ENCODE data around the gene LHX5. TPM values are rescaled to one million over a fixed set of nuclear protein-coding genes. Genes with fewer than 3 reads are reported as not detected.

Gene LHX5
- total RNA-seq, 4 donors from 2014 or later: not detected

DNA sequence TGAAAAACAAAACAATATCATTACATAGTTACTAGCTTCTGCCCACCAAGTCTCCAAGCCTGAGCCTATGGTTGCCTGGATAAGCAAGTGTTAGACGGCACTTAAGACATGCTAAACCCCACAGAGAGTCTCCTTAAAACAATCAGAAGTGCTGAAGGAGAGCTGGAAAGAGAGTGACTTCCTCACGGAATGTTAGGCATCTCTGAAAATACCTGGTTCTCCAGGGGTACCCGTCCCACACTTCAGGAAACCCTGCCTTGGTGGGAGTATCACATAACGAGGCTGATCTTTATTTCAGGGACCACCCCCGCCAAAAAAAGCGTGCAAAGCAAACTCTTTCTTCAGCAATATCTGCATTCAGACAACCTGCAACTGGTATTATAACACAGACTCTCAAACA is 18.3 kb downstream of the LHX5 start:
- H3K4me3 ChIP-seq (ENCODE audit: low read depth, poor library complexity, severe bottlenecking): no peak overlapping the region
- no peak for DNase-seq (ENCODE audit: low spot score in 2 of 2)
- TF ChIP-seq, protein P1, sequence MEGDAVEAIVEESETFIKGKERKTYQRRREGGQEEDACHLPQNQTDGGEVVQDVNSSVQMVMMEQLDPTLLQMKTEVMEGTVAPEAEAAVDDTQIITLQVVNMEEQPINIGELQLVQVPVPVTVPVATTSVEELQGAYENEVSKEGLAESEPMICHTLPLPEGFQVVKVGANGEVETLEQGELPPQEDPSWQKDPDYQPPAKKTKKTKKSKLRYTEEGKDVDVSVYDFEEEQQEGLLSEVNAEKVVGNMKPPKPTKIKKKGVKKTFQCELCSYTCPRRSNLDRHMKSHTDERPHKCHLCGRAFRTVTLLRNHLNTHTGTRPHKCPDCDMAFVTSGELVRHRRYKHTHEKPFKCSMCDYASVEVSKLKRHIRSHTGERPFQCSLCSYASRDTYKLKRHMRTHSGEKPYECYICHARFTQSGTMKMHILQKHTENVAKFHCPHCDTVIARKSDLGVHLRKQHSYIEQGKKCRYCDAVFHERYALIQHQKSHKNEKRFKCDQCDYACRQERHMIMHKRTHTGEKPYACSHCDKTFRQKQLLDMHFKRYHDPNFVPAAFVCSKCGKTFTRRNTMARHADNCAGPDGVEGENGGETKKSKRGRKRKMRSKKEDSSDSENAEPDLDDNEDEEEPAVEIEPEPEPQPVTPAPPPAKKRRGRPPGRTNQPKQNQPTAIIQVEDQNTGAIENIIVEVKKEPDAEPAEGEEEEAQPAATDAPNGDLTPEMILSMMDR (IDR thresholded peaks at IDR 0.05): no peak
- TF ChIP-seq POLR2A (IDR thresholded peaks at IDR 0.05): no peak
- intact Hi-C loops (cut with DNase I; ENCODE audit: low total_unique reads): no loop called here
- 36 to 38% methylated on average over 6 of the region's 6 CpGs for WGBS, 2 donors

DNA sequence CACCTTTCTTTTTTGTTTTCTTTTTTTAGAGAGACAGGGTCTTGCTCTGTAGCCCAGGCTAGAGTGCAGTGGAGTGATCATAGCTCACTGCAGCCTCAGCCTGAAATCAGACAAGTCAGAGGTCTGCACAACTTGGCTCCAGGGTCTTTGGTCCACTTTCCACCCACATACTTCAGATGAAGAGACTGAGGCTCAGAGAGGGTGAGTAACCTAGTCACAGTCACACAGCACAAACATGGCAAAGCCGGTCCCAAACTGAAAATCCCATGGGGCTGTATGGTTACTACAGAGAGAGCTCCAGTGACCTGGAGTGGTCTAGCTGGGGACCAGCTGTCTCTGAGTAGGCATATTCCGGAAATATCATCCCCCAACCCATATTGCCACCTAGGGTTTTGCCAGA is 19.2 kb downstream of the LHX5 start:
- intact Hi-C loops (cut with DNase I; ENCODE audit: low total_unique reads): no loop called here
- TF ChIP-seq, protein P1 (IDR thresholded peaks at IDR 0.05): no peak
- TF ChIP-seq POLR2A (IDR thresholded peaks at IDR 0.05): no peak
- no peak overlapping the region for H3K4me3 ChIP-seq (ENCODE audit: low read depth, poor library complexity, severe bottlenecking)
- WGBS, 2 donors: 86 to 89% methylated on average over 2 of the region's 2 CpGs
- DNase-seq (ENCODE audit: low spot score in 2 of 2): no peak

DNA sequence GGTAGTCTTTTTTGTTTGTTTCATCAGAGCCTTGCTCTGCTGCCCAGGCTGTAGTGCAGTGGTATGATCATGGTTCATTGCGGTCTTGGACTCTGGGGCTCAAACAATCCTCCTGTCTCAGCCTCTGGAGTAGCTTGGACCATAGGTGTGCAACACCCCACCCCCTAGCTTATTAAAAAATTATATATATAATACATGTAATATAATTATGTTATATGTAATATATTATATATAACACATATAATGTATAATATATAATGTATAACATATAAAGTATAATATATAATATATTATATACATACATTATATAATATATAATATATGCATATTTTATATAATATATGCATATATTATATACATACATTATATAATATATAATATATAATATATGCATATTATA is 21.8 kb downstream of the LHX5 start:
- intact Hi-C loops (cut with DNase I; ENCODE audit: low total_unique reads): no loop called here
- no peak for TF ChIP-seq POLR2A (IDR thresholded peaks at IDR 0.05)
- TF ChIP-seq, protein P1 (IDR thresholded peaks at IDR 0.05): no peak
- DNase-seq (ENCODE audit: low spot score in 2 of 2): no peak
- no peak overlapping the region for H3K4me3 ChIP-seq (ENCODE audit: low read depth, poor library complexity, severe bottlenecking)
- WGBS, 2 donors: 85 to 98% methylated on average over 1 of the region's 1 CpG

DNA sequence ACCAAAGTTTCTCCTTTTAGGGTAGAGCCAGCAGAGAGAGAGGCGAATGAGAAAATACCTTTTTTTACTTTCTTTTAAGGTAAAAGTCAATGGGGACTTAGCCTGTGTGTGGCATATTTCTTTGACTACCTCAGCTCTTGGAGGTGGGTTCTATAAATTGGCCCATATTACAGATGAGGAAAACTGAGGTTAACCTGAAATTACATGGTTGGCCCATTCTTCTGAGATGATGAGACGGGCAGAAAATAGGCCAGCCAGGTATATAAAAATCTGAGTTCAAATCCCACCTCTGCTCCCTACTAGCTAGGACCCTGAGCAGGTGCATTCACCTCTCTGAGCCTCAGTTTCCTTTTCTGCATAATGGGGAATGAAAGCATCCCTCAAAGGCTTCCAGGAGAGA is 22.4 kb downstream of the LHX5 start:
- TF ChIP-seq POLR2A (IDR thresholded peaks at IDR 0.05): no peak
- TF ChIP-seq, protein P1 (IDR thresholded peaks at IDR 0.05): no peak
- DNase-seq (ENCODE audit: low spot score in 2 of 2): no peak
- H3K4me3 ChIP-seq (ENCODE audit: low read depth, poor library complexity, severe bottlenecking): no peak overlapping the region
- WGBS, 2 donors: 85 to 89% methylated on average over 2 of the region's 2 CpGs
- intact Hi-C loops (cut with DNase I; ENCODE audit: low total_unique reads): no loop called here

DNA sequence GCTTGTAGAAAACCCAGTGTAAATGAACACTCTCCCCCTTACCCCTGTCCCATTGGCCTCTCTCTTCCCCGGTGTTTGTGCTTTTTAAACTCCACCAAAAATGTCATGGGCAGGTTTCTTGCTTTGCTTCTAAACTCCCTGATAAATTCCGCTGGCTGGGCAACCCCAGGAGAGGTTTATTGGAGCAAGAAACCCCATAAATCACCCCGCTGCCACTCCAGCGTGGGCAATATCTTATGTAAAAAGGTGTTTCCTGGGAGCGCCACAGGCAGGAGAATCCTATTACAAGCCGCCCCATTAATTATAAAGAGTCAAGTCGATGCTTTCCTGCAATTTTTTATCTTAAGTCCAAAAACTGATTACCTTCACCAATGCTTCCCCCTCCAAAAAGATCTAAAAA is 22.8 kb downstream of the LHX5 start:
- no peak for DNase-seq (ENCODE audit: low spot score in 2 of 2)
- TF ChIP-seq, protein P1 (IDR thresholded peaks at IDR 0.05): no peak
- TF ChIP-seq POLR2A (IDR thresholded peaks at IDR 0.05): no peak
- no peak overlapping the region for H3K4me3 ChIP-seq (ENCODE audit: low read depth, poor library complexity, severe bottlenecking)
- 28 to 31% methylated on average over 7 of the region's 7 CpGs for WGBS, 2 donors
- intact Hi-C loops (cut with DNase I; ENCODE audit: low total_unique reads): no loop called here

DNA sequence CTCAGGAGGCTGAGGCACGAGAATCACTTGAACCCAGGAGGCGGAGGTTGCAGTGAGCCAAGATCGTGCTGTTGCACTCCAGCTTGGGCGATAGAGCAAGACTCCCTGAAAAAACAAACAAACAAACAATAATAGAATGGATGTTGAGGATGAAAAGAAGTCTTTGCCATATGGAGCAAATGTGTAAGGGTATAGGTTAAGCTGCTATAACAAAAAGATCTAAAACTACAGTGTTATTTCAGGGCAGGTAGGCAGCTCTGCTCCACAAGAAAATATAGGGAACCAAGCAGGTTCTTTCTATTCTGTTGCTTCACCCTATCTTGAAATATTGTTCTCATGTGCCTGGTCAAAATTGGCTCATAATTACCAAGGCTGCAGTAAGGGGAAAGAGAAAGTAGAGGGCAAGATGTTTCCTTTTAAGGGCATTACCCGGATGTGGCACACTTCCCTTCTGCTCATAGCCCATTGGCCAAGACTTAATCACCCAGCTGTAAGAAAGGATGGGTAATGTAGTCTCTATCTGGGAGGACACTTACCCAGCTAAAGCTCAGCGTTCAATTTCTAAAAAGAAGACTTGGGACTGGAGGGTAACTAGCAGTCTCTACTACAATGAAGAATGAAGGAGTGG is 26.0 kb downstream of the LHX5 start:
- intact Hi-C loops (cut with DNase I; ENCODE audit: low total_unique reads): no loop called here
- TF ChIP-seq POLR2A (IDR thresholded peaks at IDR 0.05): no peak
- TF ChIP-seq, protein P1 (IDR thresholded peaks at IDR 0.05): no peak
- 79 to 94% methylated on average over 6 of the region's 6 CpGs for WGBS, 2 donors
- DNase-seq (ENCODE audit: low spot score in 2 of 2): no peak
- no peak overlapping the region for H3K4me3 ChIP-seq (ENCODE audit: low read depth, poor library complexity, severe bottlenecking)
